NOMO-1 treated with dmso at 0.1 percent for 144 hours (cell line): Measurements from ENCODE around the gene FBXW2.
"Not testable (repeated sequence)": the region's sequence is repeated elsewhere in the genome, so short reads cannot be mapped to it uniquely, and the experiment has no call there.

Source experiments
- DNase-seq: peaks from one replicate; lab custom pipeline; 2025; ENCODE audit not compliant: unreplicated experiment; lab: John Stamatoyannopoulos, UW

The FBXW2 gene

DNA sequence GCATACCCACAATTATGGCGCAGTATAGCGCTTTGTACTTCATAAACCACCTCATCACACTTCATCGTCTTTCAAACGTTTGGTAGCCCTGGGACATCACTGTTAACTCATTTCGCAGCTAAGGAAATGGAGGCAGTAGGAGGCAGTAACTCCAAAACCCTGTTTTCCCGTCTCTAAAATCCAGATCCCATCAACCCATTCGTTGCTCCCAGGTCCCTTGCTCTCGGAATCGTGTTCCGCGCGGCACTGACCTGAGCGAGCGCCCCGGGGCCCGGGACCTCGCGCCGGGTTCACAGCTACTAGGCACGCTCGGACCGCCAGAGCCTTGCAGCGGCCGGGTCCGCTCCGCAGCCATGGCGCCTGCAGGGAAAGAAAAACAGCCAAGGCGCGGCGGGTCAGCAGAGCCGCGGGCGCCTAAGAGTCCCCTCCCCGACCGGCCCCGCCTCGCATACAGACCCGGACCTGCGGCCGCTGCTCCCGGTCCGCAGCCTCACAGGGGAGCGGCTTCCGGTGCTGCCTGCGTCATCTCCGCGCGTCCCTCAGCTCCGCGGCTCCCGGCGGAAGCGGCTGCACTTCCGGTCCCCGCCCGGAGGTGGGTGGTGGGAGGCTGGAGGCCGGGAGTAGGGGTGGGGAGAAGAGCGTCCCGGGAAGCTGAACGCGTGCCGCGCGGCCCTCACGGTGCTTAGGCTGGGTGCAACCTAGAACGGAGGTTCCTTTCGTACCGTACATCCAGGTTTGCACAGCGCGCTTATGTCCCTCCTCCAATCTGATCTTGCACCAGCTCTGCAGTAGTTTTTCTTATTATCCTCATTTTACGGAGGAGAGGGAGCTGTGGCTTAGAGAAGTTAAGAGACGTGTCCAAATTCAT, at the start of gene FBXW2:
TSS of gene FBXW2 (minus strand) at position 519 of the 868 bp plus-strand sequence. CDS start 5,158 bp downstream, outside the sequence.
- DNase-seq = peak; percentile 63

DNA sequence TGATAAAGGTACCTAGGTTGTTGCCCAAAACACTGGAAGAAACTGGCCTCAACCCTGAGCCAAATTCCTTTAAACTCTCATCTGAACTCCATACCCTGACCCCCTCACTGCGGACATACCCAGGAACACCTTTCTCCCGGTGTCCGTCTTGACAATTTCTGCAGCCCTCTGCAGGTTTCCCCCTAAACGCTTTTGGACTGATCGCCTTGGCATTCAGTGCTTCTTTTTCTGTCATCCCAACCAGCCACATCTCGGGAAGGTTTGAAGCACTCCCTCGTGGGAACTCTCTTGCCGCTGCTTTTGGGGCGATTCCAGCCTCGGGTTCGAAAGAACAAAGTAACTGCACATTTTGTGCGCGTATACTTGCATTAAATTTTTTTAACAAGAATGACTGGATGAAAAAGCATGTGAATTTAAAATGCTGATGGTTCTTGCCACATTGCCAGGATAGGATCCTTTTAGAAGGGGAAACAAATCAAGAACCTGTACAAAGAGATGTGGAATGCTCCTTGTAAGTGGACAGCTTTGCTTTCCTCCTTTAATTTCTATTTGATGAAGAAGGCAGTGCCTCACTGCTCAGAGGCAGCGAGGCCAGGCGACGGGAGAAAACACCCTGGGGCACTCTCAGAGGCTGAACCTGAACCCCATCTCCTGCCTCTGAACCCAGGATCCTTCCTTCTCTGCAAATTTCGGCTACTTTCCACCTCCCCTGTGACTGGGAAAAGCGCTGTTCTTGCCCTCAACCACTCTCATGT, 48.9 kb upstream of the FBXW2 start:
- DNase-seq = no peak

DNA sequence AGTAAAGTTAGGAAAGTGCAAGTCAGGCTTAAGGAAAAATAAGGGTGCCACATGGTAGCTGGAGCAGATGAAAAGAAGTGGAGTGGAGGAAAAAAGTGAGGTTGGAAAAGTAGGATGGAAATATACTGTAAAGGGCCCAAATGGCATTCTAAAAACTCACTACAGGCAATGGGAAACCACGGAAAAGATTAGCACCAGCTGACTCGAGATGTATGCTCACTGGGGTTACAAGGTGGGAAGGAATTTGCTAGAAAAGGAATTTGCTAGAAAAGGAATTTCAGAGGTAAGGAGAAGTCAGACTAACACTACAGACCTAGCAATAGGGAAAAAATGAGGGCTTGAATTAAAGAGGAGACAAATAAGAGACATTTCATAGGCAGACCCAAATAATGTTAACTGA, 45.9 kb upstream of the FBXW2 start:
- DNase-seq = no peak

DNA sequence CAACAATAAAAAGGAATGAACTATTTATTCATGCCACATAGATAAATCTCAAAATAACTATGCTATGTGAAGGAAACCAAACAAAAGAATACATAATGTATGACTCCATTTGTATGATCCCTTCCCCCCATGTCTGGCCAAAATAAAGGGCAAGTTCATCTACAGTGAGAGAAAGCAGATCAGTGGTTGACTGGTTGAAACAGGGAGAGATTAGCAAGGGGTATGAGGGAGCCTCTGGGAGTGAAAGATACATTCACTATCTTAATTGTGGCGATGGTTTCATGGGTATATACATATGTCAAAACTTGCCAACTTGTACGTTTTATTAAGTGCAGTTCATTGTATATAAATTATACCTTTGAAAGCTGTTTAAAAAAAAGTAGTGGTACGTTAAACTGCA, 44.7 kb upstream of the FBXW2 start:
- DNase-seq = no peak

- DNase-seq = no peak
These were observed 40.1 kb upstream of the FBXW2 start for GRCh38 chr9:120833325-120833724.

DNA sequence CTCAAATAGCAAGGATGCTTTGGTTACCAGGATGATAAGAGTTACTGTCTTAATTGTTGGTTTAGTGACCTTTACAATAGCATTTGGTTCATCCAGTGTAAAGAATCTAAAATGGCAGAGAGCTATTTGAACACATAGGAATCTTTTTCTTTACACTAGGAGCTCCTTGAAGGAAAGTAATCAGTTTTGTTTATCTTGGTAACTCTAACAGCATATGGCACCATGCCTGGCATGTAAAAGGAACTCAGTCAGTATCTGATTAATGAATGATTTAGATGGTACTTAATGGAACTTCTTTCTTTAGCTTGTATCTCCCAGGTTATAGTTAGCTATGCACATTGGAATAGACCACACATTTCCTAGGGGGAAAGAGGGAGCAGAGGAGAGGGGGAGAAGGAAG, 39.6 kb upstream of the FBXW2 start:
- no peak for DNase-seq

- DNase-seq = no peak
These were observed 37.6 kb upstream of the FBXW2 start for GRCh38 chr9:120830865-120831264.

- DNase-seq = no peak
These were observed 36.9 kb upstream of the FBXW2 start for GRCh38 chr9:120830151-120830550.

- DNase-seq = no peak
These were observed 36.4 kb upstream of the FBXW2 start for GRCh38 chr9:120829650-120830049.

GRCh38 chr9:120820095-120820494, 26.9 kb upstream of the FBXW2 start:
- no peak for DNase-seq

DNA sequence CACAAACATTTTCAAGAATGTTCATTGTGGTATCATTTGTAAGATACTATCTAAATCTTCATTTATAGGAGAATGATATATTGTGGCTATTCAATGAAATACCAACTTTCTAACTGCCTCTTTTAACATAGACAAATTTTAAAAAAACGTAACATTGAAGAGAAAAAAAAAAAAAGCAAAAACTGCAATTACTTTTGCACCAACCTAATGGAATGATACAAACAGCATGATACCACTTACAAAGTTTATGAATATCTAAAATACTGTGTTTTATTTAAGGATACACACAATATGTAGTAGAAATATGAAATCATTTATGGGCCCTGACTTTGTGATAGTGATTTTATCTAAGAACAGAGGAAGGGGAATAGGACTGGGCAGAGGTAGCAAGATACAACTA, 25.4 kb upstream of the FBXW2 start:
- no peak for DNase-seq

- DNase-seq = no peak
These were observed 21.9 kb upstream of the FBXW2 start for GRCh38 chr9:120815075-120815474.

GRCh38 chr9:120808931-120809330, 15.7 kb upstream of the FBXW2 start:
- no peak for DNase-seq

DNA sequence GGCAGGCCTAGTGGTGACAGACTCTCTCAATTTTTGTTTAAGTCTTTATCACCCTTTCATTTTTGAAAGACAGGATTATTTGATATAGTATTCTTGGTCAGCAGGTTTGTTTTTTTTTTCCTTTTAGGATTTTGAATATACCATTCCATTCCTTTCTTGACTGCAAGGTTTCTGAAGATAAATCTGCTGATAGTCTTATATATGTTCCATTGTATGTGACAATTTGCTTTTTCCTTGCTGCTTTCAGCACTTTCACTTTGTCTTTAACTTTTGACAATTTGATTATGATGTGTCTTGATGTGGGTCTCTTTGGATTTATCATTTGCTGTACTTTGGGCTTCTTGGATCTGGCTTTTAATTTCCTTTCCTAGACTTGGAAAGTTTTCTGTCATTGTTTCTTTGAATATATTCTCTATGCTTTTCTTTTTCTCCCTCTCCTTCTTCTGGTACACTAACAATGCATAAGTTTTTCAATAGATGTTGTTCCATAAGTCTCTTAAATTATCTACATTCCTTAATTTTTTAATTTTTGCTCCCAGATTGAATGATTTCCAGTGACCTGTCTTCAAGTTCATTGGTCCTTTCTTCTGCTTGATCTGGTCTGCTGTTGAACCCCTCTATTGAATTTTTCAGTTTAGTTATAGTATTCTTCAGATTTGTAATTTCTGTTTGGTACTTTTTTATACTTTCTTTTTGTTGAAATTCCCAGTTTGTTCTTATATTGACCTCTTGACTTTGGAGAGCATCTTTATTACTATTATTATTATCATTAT, 14.6 kb upstream of the FBXW2 start:
- no peak for DNase-seq

GRCh38 chr9:120804784-120805363, 11.7 kb upstream of the FBXW2 start:
- DNase-seq = not testable (repeated sequence)

GRCh38 chr9:120801441-120801840, 8.2 kb upstream of the FBXW2 start:
- no peak for DNase-seq

DNA sequence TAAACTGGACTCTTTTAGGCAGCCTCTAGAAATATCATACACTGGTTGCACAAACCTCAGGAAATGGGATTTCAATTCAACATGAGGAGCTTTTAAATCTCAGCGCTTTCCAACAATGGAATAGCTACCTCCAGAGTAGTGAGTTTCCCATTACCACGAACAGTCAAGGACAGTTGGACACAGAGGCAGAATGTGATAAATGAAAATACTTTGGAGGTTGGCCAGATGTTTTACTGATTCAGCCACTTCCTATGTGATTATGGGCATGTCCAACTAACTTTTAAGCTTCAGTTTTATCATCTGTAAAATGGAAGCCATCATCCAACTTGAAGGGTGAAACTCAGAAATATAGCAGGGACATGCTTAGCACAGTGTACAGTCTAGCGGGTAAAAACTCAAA, 2.1 kb downstream of the FBXW2 start:
- DNase-seq = no peak

DNA sequence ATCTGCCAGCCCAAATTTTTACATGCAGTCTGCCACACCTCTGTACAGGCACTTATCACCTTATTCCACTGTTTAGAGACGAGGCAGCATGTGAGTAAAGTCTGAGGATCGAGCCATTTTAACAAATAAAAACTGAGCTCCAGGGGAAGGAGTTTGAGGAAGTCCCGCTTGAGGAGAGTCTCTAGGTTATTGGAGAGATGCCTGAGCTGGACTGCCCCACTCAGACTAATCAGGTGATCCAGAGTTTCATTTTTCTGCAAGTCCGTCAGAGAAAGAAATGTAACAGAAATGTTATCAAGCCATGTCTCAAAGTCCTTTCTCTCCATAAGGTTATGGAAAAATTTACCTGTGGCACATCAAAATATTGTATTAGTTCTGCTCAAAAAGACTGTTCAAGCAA, 5.3 kb downstream of the FBXW2 start:
- no peak for DNase-seq

DNA sequence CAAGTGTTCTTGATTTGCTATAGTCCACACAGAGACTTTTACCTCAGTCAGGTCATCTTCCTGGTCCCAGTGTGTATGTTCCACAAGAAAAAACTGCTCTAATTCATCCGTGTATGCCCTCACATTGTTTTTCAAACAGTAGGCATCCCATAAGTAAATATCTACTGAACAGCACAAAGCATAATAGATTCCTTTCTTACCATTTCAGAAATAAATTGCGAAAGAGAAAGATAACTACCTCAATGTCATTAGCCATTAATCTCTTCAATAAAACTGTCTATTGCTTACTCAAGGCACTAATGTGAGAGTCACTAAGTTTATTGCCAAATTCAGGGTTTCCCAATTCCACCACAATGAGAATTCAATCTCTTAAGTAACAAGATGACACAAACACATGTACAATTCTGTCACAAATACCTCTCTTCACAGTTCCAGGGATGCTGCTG, 9.6 kb downstream of the FBXW2 start:
- DNase-seq = peak; percentile 66

DNA sequence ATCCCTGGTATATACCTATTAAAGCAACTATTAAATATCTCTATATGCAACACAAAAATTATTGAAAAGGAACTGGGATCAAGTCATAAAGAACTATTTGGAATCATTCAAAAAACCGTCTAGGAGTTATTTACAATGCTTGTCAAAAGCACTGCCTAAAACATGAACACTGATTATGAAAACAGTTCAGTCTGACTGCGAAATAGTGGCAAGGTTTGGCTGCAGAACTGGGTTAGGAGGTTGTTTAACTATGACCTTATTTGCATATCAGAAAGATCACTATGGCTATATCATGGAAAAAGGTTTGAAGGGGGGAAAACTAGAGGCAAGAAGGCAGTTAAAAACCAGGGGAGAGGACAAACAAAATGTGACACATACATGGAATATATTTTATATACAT, 12.0 kb downstream of the FBXW2 start:
- DNase-seq = no peak

DNA sequence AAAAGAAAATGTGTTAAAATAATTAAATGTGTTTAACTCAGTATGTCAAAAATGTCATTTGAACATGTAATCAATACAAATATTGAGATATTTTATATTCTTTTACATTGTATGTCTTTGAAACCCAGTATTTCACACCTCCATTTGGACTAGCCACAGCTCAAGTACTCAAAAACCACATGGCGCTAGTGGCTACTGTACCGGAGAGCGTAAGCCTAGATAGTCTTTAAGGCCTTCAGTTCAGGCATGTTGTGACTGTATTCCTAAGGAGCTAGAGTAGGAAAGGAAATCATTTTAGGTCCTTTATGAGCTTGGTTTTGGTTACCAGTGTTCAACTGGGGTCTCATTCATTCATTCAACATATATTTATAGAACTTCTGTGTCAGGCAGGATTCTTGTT, 12.8 kb downstream of the FBXW2 start:
- DNase-seq = no peak
